HG03060 (cell line): ENCODE data around the gene ELAC1.
"Not testable (repeated sequence)": the region's sequence is repeated elsewhere in the genome, so short reads cannot be mapped to it uniquely, and the experiment has no call there.

ENCODE experiments used
- ATAC-seq: cut with Tn5 transposase; IDR thresholded peaks from one replicate; pipeline ENCODE4 v1.9.1; 2021; ENCODE audit warnings: low read depth, moderate number of reproducible peaks; ENCODE audit not compliant: unreplicated experiment

The ELAC1 gene

GRCh38 chr18:50972404-50972803 lies 4.6 kb downstream of the ELAC1 start:
- ATAC-seq: not testable (repeated sequence)

DNA sequence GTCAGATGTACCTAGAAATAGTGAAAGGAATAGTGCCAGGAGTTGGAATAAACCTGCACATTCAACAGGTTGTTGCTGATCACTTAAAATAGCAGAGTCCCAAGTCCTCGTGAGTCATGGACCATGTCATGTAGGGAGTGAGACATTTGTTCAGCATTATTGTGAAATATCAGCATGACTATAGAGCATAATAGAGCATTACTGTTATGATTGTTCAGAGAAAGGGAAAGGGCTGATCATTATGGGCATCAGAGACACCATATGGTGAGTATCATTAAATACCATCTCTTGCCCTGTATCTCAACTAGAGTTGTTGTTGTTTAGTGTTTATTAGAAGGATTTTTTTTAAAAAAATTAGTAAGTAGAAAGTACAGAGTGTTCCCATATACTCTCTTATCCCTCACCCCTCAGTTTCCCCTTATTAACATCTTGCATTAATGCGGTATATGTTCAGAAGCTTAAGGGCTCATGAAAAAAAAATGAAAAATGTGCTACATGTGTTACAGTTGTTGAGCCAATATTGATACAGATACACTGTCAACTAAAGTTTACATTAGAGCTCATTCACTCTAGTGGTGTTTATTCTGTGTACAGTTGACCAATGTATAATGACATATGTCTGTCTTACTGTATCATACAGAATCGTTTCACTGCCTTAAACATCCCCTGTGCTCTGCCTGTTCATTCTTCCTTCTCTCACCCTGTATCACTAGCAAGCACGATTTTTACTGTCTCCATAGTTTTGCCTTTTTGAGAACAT lies 5.7 kb downstream of the ELAC1 start:
- ATAC-seq: no peak

- no peak for ATAC-seq
These were observed 9.4 kb downstream of the ELAC1 start for GRCh38 chr18:50977037-50977760.

DNA sequence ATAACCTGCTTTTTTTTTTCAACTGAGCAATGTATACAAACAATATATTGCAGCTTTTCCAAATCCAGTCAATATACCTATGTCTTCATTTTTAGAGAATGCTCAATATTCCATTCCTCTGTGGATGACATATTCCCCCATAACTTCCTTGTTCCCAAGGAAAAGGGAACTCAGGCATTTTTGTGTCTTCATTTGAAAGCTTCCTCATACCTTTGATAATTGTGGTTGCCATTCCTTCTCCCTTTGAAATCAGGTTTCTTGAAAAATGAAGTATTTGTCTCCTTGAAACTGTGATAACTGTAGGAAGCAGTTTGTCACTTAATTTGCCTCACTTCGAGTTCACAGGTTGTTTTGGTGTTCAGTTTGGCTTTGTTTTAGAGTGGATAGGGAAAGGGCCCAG lies 13.5 kb downstream of the ELAC1 start:
- ATAC-seq: no peak

- no peak for ATAC-seq
These were observed 14.4 kb downstream of the ELAC1 start for GRCh38 chr18:50982086-50982801.

DNA sequence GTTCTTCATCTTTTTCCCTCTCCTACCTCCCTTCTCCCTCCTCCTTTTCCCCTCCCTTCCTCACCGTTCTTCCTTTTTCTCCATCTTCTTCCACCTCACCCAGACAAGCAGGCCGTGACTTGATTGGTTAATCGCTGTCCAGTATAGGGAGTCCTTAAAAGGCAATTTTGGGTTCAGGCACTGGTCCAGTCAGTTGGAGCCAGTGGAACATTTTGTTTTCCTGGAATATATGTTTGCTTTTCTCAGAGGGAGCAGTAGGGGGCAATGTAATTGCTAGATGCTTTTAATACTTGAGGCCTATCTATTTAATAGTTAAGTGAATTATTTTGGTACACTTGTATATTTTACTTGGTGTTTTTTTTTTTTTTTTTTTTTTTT lies 15.0 kb downstream of the ELAC1 start:
- ATAC-seq: no peak

- ATAC-seq: no peak
These were observed 18.7 kb downstream of the ELAC1 start for GRCh38 chr18:50986360-50987087.

GRCh38 chr18:50987261-50987660 lies 19.4 kb downstream of the ELAC1 start:
- ATAC-seq: no peak

- ATAC-seq: no peak
These were observed 21.9 kb downstream of the ELAC1 start for GRCh38 chr18:50989711-50990110.

- ATAC-seq: no peak
These were observed 24.5 kb downstream of the ELAC1 start for GRCh38 chr18:50992351-50992762.

DNA sequence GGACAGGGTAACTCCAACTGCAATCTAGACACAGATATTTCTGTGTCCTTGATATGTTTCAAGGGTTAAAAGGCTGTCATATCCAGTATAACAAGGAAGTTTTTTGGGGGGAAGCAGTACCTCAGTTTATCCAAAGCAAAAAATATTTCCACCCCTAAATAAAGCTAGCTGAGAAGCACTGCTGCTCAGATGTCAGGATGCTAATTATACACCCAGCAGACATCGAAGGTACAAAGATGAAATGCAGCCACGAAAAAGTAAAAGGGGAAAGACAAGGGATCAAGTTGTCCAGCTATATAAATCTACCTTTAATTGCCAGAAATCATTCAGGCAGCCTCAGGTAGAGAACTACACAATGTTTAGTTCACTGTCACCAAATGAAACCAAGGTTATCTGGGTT lies 26.2 kb downstream of the ELAC1 start:
- ATAC-seq: no peak

DNA sequence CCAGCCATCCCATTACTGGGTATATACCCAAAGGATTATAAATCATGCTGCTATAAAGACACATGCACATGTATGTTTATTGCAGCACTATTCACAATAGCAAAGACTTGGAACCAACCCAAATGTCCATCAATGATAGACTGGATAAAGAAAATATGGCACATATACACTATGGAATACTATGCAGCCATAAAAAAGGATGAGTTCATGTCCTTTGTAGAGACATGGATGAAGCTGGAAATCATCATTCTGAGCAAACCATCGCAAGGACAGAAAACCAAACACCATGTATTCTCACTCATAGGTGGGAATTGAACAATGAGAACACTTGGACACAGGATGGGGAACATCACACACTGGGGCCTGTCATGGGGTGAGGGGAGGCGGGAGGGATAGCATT lies 35.3 kb downstream of the ELAC1 start:
- not testable (repeated sequence) for ATAC-seq

GRCh38 chr18:51006061-51006818 lies 38.4 kb downstream of the ELAC1 start:
- no peak for ATAC-seq

GRCh38 chr18:51006948-51007789 lies 39.3 kb downstream of the ELAC1 start:
- no peak for ATAC-seq

- no peak for ATAC-seq
These were observed 39.9 kb downstream of the ELAC1 start for GRCh38 chr18:51007790-51008139.

GRCh38 chr18:51009072-51009471 lies 41.2 kb downstream of the ELAC1 start:
- ATAC-seq: no peak

DNA sequence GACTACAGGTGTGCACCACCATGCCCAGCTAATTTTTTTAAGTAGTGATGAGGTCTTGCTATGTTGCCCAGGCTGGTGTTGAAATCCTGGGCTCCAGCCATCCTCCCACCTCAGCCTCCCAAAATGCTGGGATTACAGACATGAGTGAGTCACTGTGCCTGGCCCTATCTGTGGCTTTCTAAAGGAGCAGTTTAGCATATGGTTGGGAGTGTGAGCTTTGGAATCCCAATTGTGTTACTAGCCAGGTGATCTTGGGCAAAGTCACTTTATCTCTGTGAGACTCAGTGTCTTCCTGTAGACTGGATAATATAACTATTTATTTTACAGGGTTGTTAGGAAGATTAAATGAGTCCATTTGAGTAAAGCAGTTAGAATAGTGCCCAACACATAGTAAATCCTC lies 42.4 kb downstream of the ELAC1 start:
- ATAC-seq: no peak

DNA sequence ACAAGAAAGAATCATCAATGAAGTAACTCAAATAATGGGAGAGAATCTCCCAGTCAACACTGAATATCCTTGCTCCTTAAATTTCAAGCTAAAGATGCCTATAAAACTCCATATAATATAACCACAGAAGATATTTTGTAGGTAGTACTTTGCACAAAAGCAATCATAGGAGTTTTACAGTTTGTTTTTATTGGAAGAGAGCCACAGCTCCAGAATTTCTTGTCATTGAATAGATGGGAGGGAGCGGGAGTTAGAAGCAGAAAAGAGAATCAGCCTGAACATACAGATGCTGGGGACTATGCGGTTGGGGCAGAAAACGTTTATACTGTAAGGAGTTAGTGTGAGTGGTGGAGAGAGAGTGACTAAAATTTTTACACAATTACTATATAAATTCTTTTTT lies 43.9 kb downstream of the ELAC1 start:
- ATAC-seq: no peak

DNA sequence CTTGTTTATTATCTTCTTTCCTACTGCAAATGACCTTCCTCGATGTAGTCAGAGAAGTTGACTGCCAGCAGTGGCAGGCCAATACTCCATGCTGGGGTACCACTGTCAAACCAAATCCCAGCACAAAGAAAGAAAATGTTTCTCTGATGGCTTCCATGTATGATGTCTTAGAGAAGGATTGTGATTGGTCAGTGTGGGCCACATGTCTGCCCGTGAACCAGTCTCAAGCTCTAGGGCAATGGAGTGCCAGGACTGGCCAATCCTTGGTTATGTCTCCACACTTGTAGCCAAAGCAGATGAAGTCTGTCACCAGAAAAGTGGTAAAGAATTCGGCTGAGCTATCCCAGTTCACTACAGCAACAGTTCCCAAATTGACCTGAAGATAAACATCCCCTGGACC lies 44.6 kb downstream of the ELAC1 start:
- no peak for ATAC-seq
